ENCODE measurements around the gene RNF130. TPM values are rescaled to one million over a fixed set of nuclear protein-coding genes. Genes with fewer than 3 reads are reported as not detected.

Gene RNF130
- total RNA-seq, 1 donor from 2014 or later = 45.9 TPM

DNA sequence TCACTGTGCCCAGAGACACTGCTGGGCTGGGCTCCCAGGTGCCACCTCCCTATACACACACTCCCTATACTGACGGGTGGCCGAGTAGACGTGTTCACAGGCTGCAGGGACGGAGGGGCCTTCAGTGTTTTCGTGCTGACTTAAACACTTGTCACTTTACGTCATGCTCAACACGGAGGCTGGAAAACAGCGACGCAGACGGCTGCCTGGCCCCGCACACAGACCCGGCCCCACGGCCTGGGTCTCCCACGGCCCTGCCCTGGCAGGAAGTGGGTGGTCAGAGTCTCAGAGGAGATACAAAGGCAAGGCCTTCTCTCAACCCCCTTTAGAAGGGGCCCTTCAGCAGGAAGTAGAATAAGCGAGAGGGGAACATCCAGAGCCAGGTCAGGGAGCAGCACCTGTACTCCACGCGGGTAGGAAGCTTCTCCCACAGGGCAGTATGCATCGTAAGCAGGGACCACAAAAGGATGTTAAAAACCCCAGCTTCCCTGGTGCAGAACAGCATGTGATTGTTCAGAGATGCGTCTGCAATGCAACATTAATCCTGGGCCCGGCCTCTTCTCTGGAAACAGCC, 152.0 kb downstream of the RNF130 start:
- Histone ChIP-seq H3K27ac (replicated peaks) (no peak overlapping the region), H3K4me3 (no peak overlapping the region), H3K4me1 (no peaks in the 10 kb centered on the region), H3K27me3 (ENCODE audit: low read depth) (peaks cover 6% of the 10 kb centered on the region), H3K36me3 (no peaks in the 10 kb centered on the region), H3K9me3 (replicated peaks) (no peaks in the 10 kb centered on the region)
- intact Hi-C loops (cut with micrococcal nuclease) = no loop called here
- TF ChIP-seq, protein P1, sequence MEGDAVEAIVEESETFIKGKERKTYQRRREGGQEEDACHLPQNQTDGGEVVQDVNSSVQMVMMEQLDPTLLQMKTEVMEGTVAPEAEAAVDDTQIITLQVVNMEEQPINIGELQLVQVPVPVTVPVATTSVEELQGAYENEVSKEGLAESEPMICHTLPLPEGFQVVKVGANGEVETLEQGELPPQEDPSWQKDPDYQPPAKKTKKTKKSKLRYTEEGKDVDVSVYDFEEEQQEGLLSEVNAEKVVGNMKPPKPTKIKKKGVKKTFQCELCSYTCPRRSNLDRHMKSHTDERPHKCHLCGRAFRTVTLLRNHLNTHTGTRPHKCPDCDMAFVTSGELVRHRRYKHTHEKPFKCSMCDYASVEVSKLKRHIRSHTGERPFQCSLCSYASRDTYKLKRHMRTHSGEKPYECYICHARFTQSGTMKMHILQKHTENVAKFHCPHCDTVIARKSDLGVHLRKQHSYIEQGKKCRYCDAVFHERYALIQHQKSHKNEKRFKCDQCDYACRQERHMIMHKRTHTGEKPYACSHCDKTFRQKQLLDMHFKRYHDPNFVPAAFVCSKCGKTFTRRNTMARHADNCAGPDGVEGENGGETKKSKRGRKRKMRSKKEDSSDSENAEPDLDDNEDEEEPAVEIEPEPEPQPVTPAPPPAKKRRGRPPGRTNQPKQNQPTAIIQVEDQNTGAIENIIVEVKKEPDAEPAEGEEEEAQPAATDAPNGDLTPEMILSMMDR (IDR thresholded peaks at IDR 0.05; ENCODE audit: borderline replicate concordance) = no peak
- DNase-seq = no peak

DNA sequence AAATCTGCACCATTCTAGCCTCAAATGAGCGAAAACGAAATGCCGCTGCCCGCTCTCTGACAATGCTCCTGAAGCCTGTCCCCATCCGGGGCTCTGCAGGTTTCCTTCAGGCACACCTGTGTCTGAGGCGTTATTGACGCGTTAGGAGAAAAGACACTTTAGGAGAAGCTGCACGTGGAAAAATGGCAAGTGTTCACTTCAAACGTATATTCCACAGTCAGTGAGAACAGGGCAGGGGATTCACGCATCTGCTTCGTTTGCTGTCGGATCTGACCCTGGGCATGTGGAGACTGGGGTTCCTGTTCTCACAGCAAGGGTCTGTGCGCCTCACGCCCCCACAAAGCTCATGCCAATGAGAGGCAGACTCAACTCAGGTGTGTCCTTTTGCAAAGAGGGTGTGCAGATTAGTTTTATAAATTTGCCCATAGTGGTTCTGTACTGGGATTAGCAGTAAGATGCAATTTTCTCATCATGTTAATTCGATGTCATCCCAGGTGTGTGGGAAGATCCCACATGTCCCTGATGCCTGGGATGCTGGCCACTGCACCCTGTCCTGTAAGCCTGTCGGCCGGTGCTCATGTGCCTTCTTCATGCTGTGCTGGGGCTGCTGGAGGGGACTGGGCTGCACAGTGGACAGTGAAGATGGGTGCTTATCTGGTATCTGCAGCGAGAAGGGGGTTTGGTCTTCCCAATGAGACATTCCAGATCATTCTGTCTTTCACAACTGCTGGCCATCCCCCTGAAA, 152.6 kb downstream of the RNF130 start:
- Histone ChIP-seq H3K27ac (replicated peaks) (no peak overlapping the region), H3K4me3 (no peak overlapping the region), H3K4me1 (no peaks in the 10 kb centered on the region), H3K27me3 (ENCODE audit: low read depth) (peaks cover 6% of the 10 kb centered on the region), H3K9me3 (replicated peaks) (no peaks in the 10 kb centered on the region), H3K36me3 (no peaks in the 10 kb centered on the region)
- intact Hi-C loops (cut with micrococcal nuclease) = no loop called here
- no peak for DNase-seq
- TF ChIP-seq, protein P1 (IDR thresholded peaks at IDR 0.05; ENCODE audit: borderline replicate concordance) = no peak

DNA sequence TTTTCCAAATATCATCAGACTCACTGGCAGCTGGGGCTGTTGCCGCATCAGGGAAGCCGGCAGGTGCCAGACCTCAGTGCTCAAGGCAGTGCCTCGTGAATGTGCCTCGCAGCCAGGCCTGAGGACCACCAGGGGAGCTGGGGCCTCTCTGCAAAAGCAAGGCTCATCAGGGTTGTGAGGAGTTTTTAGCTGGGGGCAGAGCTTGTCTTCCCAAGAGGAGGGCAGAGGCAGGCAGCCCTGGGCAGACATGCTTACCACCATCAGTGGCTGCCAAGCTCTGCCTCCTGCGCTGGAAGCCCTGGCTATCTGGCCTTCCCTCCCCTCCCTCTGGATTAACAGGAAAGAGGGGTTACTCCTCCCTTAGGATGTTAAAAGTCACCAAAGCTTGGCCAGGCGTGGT, 155.0 kb downstream of the RNF130 start:
- H3K4me3 ChIP-seq = no peak overlapping the region
- H3K4me1 ChIP-seq = no peaks in the 10 kb centered on the region
- no peaks in the 10 kb centered on the region for H3K9me3 ChIP-seq (replicated peaks)
- DNase-seq = no peak
- H3K27ac ChIP-seq (replicated peaks) = no peak overlapping the region
- H3K36me3 ChIP-seq = no peaks in the 10 kb centered on the region
- peaks cover 6% of the 10 kb centered on the region for H3K27me3 ChIP-seq (ENCODE audit: low read depth)
- intact Hi-C loops (cut with micrococcal nuclease) = no loop called here
- TF ChIP-seq, protein P1 (IDR thresholded peaks at IDR 0.05; ENCODE audit: borderline replicate concordance) = no peak

DNA sequence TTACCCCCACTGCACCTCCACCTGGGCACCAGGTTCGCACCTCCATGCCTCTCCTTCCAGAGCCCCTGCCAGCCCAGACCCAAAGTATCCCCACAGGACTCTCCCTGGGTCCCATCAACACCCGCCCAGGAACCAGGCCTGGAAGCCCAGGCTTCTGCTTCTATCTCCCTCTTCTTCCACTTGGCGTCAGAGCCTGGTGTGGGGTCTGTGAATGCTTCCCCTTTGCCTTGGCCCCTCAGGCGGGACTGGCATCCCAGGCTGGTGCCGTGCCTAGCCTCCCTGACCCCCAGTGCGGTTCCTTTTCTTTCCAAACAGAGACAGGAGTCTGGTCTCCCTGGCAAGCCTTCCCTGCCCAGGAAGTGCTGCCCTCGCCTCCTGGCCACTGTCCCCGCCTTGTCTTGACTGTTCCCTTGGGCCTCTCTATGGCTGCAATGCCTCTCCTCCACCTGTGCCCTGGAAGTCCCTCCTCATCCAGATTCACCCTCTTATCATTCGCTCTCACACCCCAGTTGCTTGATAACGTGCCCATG, 156.1 kb downstream of the RNF130 start:
- TF ChIP-seq, protein P1 (IDR thresholded peaks at IDR 0.05; ENCODE audit: borderline replicate concordance) = no peak
- intact Hi-C loops (cut with micrococcal nuclease) = no loop called here
- Histone ChIP-seq H3K27me3 (ENCODE audit: low read depth) (peaks cover 6% of the 10 kb centered on the region), H3K36me3 (no peaks in the 10 kb centered on the region), H3K27ac (replicated peaks) (no peak overlapping the region), H3K9me3 (replicated peaks) (no peaks in the 10 kb centered on the region), H3K4me1 (no peaks in the 10 kb centered on the region), H3K4me3 (no peak overlapping the region)
- no peak for DNase-seq

DNA sequence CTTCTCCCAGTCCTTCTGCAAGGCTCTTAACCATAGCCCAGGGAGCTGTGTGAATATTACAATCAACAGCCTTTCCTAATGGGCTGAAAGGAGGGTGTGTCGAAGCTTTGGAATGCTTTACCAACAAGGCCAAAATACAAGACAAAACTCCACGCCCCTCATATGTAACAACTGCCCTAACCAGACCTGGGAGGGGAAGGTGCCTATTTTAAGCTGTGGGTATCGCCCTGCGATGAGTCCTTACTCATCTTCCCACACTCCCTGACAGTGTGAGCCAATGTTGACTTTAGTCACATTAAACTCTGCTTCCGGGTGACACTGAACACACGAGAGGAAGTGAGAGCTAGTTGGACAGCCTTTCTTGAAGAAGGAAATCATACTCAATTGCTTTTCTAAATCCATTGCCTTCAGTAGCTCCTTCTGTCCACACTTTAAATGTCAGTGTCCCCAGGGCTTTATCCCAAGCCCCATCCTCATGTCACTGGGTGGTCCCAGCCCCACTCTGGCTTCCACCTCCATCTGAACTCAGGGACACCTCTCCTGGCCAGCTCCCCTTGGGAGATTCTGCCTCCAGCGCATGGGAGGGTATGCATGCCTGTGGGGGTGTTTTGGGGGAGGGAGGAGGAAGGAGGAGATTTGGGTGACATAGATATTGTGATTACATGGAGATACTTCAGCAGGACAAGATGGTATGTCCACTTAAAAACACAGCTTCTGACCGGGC, 157.4 kb downstream of the RNF130 start:
- no peaks in the 10 kb centered on the region for H3K4me1 ChIP-seq
- no peak overlapping the region for H3K4me3 ChIP-seq
- DNase-seq = no peak
- H3K27me3 ChIP-seq (ENCODE audit: low read depth) = peaks cover 6% of the 10 kb centered on the region
- intact Hi-C loops (cut with micrococcal nuclease) = no loop called here
- TF ChIP-seq, protein P1 (IDR thresholded peaks at IDR 0.05; ENCODE audit: borderline replicate concordance) = no peak
- H3K36me3 ChIP-seq = no peaks in the 10 kb centered on the region
- no peak overlapping the region for H3K27ac ChIP-seq (replicated peaks)
- no peaks in the 10 kb centered on the region for H3K9me3 ChIP-seq (replicated peaks)
